Adrenal gland (tissue), 5 donors: ENCODE results near the gene MYO5B.

Experiments used
- POLR2A ChIP-seq, 2 donors: fragments of 450-650 bp; IDR thresholded peaks; one replicate each; pipeline ENCODE4 v1.6.1; 2017; ENCODE audit warnings: antibody characterized with exemption in 2 of 2, mild to moderate bottlenecking in 2 of 2, moderate library complexity in 1 of 2
- TF ChIP-seq, protein P1 (sequence below), 6 experiments: fragments of 450-650 bp in 4 of 6; fragments of 200-600 bp in 2 of 6; sonication (generic) in 1 of 6; IDR thresholded peaks; 1 replicate in 5 of 6; 2 replicates in 1 of 6; pipeline versions ENCODE4 v1.5.1 to v1.8.0; 2016 to 2021; ENCODE audit warnings: antibody characterized with exemption in 6 of 6, mild to moderate bottlenecking in 2 of 6, moderate library complexity in 1 of 6
- donor health status: DM: no; HTN: no; CAD: no.

DNA sequence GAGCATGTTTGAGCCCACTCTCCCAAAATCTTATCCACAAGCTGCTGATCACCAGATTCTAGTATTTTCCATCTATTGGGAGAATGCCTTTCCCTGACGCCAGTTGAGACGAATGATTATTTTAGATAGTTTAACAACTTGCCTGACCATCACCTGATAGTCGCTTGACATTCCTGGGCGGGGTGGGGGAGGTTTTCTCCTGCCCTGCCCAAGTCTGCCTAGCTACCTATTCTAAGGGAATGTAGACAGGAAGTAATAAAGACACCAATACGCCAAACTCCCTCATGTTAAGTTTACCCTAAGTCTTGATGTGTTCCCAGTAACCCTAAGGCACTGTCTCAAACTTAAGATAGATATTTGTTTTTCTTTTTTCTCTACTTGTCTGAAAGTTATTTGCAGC is 377.0 kb downstream of the MYO5B start:
- TF ChIP-seq, protein P1, sequence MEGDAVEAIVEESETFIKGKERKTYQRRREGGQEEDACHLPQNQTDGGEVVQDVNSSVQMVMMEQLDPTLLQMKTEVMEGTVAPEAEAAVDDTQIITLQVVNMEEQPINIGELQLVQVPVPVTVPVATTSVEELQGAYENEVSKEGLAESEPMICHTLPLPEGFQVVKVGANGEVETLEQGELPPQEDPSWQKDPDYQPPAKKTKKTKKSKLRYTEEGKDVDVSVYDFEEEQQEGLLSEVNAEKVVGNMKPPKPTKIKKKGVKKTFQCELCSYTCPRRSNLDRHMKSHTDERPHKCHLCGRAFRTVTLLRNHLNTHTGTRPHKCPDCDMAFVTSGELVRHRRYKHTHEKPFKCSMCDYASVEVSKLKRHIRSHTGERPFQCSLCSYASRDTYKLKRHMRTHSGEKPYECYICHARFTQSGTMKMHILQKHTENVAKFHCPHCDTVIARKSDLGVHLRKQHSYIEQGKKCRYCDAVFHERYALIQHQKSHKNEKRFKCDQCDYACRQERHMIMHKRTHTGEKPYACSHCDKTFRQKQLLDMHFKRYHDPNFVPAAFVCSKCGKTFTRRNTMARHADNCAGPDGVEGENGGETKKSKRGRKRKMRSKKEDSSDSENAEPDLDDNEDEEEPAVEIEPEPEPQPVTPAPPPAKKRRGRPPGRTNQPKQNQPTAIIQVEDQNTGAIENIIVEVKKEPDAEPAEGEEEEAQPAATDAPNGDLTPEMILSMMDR (IDR thresholded peaks at IDR 0.05), result no peak
- no peak for TF ChIP-seq POLR2A (IDR thresholded peaks at IDR 0.05)
